Camera-type eye (tissue), 1 donor: ENCODE data around the gene CNRIP1. TPM values are rescaled to one million over a fixed set of nuclear protein-coding genes. Genes with fewer than 3 reads are reported as not detected.

Source experiments
- total RNA-seq: library from RNA; depleted of rRNA; stranded (reverse); fragments of >200 nt; gene quantifications from one replicate; pipeline ENCODE4 v1.2.3, GENCODE V29; 2014

Gene CNRIP1
- 38.9 TPM for total RNA-seq

GRCh38 chr2:68319398-68320117, at the start of gene CNRIP1:
Gene CNRIP1 (minus strand): TSS chr2:68319949. CDS start chr2:68319400, 549 bp downstream.

GRCh38 chr2:68365087-68365486, 45.3 kb upstream of the CNRIP1 start, which contains the start of gene PLEK:
Gene PLEK (plus strand): TSS chr2:68365282. CDS start chr2:68365352, 70 bp downstream.

GRCh38 chr2:68252400-68253218, 67.1 kb downstream of the CNRIP1 start, which contains the start of gene PPP3R1:
Gene PPP3R1 (minus strand): TSS chr2:68252532. CDS start chr2:68252127, 405 bp downstream.

Other genes starting within 250 kb of the CNRIP1 start
- 20.3 TPM for gene PNO1, start 162.1 kb downstream of the CNRIP1 start, total RNA-seq
- gene PPP3R1, start 67.4 kb downstream of the CNRIP1 start, total RNA-seq: 83.9 TPM
- 7.2 TPM for gene PLEK, start 45.3 kb upstream of the CNRIP1 start, total RNA-seq
- 1.7 TPM for gene FBXO48, start 147.3 kb upstream of the CNRIP1 start, total RNA-seq
- 8.9 TPM for gene APLF, start 147.6 kb upstream of the CNRIP1 start, total RNA-seq